ENCODE data around the gene ARFIP1.
"Not testable (repeated sequence)": the region's sequence is repeated elsewhere in the genome, so short reads cannot be mapped to it uniquely, and the experiment has no call there.

ARFIP1 gene

GRCh38 chr4:152896811-152897210, 117.1 kb downstream of the ARFIP1 start:
- DNase-seq (ENCODE audit: low spot score) = no peak

- DNase-seq (ENCODE audit: low spot score) = not testable (repeated sequence)
Observed at GRCh38 chr4:152898133-152898532, 118.4 kb downstream of the ARFIP1 start.

DNA sequence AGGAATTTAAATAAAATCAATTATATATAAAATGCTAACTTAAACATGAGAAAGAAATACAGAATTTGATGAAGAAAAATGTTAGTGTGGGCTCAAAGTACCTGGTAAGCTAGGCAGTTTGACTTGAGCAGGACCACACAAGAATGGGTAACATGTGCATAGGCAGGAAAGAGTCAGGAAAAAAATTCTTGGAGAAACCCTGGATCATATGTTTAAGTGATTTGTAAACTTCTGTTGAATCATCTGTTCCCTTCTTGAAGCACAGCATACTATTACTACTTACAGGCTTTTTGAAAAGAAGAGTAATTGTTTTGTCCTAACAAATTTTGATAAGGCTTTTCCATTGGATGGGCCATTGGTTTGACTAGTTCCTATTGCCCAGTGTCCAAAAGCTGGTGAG, 118.9 kb downstream of the ARFIP1 start:
- no peak for DNase-seq (ENCODE audit: low spot score)

DNA sequence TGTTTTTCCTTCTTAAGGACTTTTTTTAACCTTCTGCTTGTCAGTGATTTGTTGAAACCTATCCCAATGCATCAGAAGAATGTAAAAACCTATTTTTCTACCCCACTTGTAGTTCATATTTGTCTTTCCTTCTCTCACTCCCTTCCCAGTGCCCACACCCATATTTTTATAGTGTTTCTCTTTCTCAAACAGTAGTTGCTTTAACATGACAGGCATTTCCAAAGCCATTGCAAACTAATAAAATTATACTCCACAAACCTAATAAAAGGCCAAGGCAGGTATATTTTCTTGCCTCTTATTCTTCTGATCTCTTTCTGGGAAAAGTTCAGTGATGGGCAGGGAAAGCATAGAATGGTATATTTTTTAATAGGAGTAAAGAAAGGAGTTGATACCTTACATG, 120.6 kb downstream of the ARFIP1 start:
- no peak for DNase-seq (ENCODE audit: low spot score)

DNA sequence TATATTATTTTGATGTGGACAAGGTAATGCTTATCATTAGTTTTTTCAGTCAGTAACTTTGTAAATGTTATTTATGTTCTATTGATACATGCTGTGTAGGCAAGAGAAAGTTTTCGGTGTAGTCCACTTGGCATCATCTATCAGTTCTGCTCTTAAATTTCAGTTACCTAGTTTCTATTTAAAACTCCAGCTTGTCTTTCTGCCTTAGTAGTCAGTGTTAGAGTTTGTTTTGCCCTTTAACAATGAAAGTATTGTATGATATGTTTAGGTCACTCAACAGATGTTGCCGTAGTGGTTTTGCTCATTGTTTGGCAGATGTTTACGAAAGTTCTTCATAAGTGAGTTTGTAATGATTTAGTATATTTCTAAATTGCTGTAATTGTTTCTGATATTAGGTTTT, 121.5 kb downstream of the ARFIP1 start:
- no peak for DNase-seq (ENCODE audit: low spot score)

DNA sequence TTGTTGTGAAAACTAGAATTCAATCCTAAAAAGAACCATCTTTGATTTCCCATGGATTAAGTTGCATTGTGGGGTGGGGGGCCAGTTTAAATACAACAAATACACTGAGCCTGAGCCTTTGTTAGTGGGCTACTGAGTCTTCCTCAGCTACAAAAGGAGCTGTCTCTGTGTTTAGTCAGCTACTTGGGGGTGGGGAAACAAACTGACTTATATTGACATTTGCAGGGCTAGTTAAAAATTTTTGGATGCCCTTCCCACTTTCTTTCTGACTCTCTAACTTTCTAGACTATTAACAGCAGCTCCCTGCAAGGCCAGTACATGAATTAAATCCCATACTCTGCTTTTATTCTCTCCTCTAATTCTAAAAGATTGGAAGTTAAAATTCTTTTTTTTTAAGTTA, 123.9 kb downstream of the ARFIP1 start:
- no peak for DNase-seq (ENCODE audit: low spot score)

DNA sequence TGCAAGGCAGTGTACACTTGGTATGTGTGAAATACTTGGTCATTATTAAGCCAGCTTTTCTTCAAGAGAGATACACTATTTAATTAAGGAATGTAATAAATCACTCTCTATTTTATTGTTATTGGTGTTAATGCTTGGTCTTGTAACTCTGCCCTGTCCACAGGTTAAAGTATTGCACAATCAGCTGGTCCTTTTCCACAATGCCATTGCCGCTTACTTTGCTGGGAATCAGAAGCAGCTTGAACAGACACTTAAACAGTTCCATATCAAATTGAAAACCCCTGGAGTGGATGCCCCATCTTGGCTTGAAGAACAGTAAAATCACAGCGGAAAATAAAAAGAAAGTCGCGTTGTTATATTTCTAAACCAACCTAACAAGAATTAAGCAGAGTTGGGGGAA, 130.1 kb downstream of the ARFIP1 start:
- DNase-seq (ENCODE audit: low spot score) = no peak

DNA sequence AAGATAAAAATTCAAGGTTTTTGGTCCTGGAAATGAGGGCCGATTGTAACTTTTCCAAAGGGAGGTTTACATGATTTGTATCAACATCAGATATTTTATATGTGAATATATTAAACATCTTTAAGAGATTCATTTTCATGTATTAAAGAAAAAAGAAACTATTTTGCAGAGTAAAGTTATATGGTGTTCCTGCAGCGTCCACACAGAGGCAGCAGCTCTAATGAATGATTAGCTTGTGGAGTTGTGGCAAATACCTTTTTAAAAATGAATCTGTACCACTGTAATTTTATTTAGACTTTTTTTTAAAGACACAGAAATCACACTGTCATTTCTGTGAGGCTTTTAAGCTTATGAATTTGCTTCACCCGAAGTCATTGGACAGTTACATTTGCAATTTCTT, 130.8 kb downstream of the ARFIP1 start:
- no peak for DNase-seq (ENCODE audit: low spot score)

GRCh38 chr4:152917543-152918395, 138.0 kb downstream of the ARFIP1 start:
- DNase-seq (ENCODE audit: low spot score) = no peak

DNA sequence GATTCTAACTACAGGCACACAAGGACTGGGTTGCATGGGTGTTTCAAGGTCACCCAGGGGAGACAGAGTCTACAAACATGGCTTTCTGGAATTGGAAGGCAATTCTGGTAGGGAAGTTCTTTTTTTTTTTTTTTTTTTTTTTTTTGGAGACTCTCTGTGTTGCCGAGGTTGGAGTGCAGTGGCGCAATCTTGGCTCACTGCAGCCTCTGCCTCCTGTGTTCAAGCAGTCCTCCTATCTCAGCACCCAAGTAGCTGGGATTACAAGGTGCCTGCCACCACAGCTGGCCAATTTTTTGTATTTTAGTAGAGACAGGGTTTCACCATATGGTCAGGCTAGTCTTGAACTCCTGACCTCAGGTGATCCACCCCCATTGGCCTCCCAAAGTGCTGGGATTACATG, 140.1 kb downstream of the ARFIP1 start:
- no peak for DNase-seq (ENCODE audit: low spot score)

DNA sequence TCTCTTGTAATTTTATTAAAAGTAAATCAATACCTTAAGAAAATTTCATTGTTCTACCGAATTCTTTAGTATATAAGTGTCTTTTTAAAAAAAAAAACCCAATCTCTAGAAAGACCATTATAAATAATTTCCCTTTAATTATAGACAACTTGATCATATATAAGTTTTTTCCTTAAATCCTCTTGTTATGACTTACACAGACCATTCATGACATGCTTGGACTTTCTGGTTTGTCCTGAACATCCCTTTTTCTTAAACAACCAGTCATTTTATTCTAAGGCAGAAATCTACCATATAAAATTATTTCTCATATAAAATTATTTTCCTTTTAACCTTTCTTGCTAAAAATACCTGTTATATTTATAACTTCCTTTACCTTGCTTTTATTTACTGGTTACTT, 141.0 kb downstream of the ARFIP1 start:
- DNase-seq (ENCODE audit: low spot score) = no peak

GRCh38 chr4:152921284-152921683, 141.5 kb downstream of the ARFIP1 start:
- DNase-seq (ENCODE audit: low spot score) = no peak

- DNase-seq (ENCODE audit: low spot score) = no peak
Observed at GRCh38 chr4:152925851-152926250, 146.1 kb downstream of the ARFIP1 start.

DNA sequence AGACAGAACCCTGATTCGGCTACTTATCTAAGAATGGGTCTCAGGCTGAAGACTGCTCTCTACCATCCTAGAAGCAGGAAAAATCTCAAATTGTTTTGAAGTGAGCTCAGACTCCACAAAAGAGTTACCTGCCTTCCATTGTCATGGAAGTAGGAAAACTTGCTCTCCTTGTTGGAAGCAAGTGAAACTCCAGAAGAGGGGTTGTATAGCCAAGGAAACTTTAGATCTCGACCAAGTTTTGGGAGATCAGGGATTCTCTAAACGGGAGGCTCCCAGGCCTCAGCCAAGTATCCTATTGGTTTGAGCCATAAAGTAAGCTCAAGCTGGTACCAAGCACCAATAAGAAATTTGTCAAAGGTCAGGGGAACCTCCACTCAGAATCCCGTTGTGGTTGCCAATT, 147.2 kb downstream of the ARFIP1 start:
- no peak for DNase-seq (ENCODE audit: low spot score)

GRCh38 chr4:152927737-152928136, 148.0 kb downstream of the ARFIP1 start:
- no peak for DNase-seq (ENCODE audit: low spot score)

- no peak for DNase-seq (ENCODE audit: low spot score)
Observed at GRCh38 chr4:152928286-152928685, 148.5 kb downstream of the ARFIP1 start.

GRCh38 chr4:152929888-152930287, 150.1 kb downstream of the ARFIP1 start:
- no peak for DNase-seq (ENCODE audit: low spot score)

GRCh38 chr4:152935143-152935542, 155.4 kb downstream of the ARFIP1 start:
- DNase-seq (ENCODE audit: low spot score) = no peak

DNA sequence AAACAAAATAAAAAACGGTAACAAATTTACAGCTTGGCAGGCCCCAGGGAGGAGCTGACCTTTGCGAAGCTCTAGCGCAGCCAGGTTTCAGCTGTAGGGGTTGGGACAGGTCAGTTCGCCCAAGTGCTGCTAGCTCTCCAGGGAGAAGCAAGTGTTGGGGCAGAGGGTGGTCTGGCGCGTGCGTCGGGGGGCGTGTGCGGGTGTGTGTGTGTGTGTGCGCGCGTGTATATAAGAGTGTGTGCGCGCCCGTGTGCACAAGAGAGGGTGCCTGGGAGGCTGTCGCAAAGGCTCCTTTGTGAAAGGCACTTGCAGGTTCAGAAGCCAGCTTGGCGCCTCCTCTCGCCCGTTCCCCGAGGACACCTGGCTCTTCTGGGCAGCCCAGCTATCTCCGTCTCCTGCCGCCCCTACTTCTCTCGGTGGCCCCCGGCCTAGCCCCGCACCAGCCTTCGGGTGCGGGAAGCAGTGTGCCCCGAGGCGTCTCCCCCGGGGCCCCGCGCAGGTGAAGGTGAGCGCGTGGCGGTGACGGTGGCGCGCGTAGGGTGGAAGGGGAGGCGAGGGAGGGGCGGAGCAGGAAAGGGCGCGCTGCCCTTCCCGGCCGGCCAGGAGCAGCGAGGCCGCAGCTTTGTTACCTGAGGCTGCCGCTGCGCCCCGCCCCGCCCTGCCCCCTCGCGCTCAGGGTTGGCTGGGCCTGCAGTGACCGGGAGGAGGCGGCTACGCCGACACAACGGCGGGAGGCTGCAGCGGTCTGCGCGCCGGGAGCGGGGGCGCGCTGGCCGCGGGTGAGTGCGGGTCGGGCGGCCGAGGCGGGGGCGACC, 156.1 kb downstream of the ARFIP1 start, which contains the start of gene FHDC1:
Gene FHDC1 (plus strand): TSS at position 693 of the 815 bp plus-strand sequence. CDS start 6,735 bp downstream, outside the sequence.
- no peak for DNase-seq (ENCODE audit: low spot score)

GRCh38 chr4:152936446-152937335, 156.9 kb downstream of the ARFIP1 start:
- no peak for DNase-seq (ENCODE audit: low spot score)

- DNase-seq (ENCODE audit: low spot score) = no peak
Observed at GRCh38 chr4:152937336-152938236, 157.8 kb downstream of the ARFIP1 start.
